Measurements from ENCODE around the gene SNRNP48.
A peak's percentile ranks its signal among the peaks of the same experiment; 100 is the strongest.

The SNRNP48 gene

DNA sequence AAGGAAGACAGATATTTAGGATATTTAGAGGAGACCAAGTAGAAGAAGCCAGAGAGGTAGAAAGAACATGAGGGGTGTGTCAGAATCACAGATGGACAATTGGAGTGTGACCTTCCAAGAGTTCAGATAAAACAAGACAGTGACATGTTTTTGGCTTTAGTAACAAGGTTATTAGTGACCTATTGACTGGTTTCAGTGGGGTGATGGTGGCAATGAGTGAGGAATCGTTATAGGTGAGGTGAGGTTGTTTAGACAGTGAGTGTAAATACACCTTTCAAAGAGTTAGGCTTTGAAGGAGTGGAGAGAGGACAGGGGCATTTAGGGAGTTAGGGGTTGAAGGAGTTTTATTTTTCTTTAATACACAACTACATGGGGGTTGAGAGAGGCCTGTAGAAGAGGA is 3.2 kb downstream of the SNRNP48 start:
- DNase-seq (ENCODE audit: low spot score), result no peak

DNA sequence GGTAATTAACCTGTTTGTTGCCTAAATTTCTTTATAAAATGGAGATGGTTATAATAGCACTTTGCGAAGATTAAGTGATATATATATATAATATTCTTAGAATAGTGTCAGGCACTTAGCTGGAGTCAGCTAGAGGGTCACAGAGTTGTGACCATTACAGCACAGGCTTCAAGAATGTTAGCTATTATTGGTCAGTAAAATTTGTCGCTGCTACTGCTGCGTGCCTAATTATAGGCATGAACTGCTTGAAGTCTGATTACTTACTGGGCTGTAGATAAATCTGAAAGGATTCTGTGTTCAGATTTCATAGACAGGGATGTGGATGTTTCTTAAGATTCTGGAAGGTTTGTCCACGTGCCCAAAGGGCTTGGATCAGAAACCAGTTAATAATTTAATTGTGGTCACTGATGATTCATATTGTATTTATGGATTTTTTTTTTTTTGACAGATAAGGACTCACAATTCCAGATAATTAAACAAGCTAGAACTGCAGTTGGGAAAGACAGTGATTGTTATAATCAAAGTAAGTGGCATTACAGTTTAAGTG is 4.7 kb downstream of the SNRNP48 start:
- DNase-seq (ENCODE audit: low spot score), result no peak

DNA sequence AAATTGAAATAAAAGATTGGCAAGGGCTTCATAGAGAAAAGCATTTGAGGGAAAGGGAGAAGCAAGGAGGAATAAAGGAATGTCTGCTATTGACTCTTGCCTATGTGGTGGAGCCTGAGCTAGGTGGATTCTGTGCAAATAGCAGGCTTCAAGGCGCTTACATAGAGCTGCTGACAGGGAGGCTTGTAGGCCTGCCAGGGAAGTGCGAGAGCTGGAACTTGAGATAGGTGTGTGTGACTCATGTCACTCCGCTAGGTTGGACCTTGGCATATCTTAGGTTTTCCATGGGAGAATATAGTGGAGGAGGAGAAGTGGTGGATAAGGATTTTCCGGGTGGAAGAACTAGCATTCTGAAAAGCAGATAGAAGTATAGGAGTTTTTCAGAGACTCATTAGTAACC is 14.0 kb downstream of the SNRNP48 start:
- no peak for DNase-seq (ENCODE audit: low spot score)

DNA sequence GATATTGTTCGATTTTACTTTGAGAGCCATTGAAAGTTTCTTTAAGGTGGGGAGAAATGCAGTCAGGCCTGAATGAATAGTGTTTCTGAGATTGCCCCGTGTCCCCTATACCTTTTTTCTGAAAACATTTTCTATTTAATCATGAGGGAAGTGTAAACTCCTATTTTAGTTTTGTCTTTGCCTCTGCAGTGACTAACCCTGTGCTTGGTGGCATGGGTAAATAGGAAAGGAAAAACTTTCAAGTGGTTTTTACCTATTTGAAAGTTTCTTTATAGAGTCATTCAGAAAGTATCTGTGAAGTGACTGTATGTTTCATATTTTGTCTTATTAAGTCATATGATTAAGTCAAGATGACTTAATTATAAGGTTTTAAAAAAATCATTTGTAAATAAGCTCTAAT is 14.5 kb downstream of the SNRNP48 start:
- DNase-seq (ENCODE audit: low spot score), result no peak

DNA sequence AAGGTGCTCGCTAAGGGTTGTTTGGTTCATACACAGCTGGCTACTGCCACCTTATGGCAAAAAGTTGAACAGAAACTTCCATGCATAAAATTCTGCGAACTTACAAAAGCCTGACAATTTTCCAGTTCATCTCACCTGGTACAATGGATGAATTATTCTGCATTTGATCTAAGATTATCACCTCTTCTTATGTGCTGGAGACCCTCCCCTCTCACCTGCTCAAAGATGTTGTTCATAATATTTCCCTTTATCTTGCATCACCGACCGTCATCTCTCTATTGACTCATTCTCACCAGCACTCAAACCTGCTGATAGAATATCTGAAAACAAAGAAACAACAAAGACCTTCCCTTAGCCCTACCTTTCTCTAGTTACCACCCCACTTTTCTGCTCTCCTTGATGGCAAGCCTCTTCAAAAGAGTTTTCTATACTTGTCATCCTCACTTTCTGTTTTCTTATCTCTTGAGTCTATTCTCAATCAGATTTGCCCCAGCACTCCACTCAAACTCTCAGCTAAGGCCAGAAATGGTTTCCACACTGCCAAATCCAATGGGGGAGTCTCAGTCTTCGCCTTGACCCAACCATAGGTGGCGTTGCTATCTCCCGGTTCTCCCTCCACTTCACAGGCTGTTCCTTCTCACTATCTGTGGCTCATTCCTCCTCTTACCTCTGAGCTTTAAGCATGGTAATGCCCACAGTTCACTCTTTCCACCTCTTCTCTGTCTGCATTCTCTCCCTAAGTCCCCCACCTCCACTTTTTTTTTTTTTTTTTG is 25.8 kb downstream of the SNRNP48 start:
- peak; percentile 55 for DNase-seq (ENCODE audit: low spot score)

DNA sequence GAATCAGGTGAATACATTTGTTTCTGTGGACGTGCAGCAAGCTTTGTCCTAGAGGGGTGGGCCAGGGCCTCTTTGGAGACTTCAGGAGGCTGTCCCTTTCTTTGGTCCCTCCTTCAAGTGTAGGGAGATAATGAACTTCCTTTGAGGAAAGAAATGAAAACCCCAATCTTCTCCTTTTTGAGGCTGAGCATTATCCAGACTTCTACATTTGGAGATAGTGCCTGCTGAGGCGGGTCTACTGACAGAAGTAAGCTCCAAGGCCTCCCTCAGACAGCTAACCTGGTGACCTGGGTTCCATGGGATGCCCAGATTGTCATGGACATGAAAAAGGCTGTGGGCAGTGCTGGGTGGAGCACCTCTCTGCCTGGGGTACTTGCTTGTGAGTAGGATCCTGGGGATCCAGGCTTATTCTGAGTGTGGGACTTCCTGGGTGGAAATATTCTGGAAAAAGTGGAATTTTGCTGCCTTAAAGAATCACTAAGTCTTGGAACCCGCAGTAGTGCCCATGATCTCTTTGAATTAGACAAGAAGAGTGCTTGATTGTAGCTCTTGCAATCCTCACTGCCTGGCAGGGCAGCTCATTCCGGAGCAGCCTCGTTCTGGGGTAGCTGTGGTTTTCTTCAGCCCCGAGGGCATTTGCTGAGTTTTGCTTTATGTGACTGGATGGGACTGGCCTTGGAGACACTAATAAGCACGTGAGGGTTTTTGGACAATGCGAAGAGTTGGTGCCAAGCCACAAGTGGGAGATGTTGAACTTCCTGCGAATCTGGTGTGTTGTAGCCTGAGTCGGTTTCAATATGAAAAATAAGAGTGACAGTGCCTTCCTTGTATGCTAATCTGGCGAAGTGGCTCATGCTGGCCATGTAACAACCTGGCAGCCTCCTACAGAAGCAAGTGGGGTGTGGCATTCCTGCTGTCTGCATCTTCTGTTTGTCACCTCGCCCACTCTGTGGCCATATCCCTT is 28.1 kb downstream of the SNRNP48 start:
- no peak for DNase-seq (ENCODE audit: low spot score)

DNA sequence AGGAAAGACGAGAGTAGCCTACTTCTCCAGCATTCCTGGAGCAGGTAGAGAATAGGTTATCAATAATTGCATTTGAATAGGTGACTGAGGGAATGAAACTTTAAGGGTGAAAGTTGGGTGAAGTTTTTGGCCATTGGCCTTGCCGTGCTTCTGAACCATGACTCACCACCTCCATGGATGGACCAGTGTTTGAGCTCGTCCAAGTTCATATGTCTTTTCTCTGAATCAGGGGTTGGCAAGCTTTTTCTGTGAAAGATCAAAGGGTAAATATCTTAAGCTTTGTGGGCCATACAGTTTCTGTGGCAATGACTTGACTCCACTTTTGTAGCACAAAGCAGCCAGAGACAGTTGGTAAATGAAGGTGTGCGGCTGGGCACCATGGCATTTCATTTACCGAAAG is 31.8 kb downstream of the SNRNP48 start:
- DNase-seq (ENCODE audit: low spot score), result no peak

DNA sequence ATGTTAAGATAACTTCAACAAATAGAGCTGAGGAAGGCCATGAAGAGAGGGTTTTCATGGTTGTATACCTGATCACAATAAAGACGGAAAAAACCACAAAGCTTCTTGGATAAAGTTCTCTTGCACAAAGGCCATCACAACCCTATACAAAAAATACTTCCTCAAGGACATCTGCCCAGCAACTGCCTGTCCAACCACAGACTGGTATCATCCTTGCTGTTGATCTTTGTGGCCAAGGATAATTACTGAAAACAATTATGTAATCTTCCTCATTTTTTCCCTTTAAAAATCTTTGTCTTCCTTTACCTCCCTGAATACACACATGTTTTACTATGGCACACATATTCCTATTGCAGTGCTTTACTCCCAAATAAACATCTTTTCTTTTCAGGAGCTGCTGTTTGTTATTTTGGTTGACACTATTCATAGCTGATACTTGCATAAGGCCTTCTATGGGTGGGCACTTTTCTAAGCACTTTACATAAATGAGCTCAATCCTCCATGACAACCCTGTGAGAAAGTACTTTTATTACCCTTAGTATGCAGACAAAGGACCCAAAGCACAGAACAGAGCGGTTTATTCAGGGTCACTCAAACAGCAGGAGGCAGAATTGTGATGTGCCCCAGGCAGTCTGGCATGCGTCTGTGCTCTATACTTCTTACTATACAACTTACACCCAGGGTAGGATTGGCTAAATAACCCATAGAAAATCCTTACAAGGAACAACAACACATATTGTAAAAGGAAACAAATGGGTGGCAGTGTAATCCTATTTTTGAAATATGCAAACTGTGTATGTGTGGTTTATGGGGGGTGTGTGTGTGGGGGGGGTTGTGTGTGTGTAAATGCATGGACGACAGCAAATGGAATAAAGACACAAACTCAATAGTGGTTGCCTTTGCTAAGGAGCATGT is 35.1 kb downstream of the SNRNP48 start:
- DNase-seq (ENCODE audit: low spot score), result no peak

DNA sequence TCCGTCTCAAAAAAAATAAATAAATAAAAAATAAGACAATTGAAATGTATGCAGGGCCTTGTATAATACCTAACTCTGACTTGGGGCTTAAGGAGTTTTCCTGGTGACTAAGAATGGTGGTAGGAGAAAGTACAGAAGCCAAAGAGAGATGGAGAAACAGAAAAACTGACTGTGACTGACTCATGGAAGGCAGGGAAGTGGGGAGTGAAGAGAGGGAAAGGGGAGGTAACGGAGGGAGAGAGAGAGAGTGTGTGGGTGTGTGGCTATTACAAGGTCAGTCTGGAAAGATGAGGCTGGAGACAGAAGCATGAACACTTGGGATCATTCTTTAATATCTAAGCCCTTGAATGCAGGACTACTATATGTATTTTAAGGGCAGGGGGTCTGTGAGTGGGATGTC is 38.5 kb downstream of the SNRNP48 start:
- no peak for DNase-seq (ENCODE audit: low spot score)

DNA sequence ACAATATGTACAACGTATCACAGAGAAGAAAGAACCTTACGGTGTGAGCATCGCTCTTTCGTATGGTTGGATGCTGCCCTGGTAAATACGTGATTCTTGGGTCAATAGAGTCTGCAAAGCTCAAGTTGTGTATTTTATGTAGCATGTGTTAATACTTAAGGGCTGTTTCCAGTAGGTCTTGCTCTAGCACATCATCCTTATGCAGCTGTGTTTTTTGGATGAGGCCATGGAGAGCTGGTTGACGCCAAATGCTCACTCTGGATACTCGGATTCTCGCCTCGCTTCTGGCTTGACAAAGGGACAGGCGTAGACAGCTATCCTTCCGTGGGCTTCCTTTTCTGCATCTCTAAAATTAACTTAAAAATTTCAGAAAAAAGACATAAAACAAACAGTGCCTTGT is 38.9 kb downstream of the SNRNP48 start:
- DNase-seq (ENCODE audit: low spot score), result no peak

DNA sequence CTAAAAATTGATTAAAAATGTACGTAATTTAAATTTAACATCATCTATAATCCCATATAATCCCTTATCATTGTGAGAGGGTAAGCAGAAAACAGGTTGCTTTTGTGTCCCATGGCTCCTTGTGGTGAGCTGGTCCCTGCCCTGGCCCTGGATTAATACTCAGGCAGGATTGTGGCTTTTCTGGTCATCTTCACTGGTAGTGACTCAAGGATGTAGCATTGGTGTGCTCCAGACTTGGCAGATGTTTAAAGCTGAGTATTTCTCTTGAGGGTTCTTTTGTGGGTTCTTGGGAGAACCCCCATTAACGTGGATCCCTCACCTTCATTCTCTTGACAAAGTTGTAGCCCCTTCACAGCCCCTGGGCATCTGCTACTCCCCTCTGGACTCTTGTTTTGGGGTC is 39.3 kb downstream of the SNRNP48 start:
- no peak for DNase-seq (ENCODE audit: low spot score)

DNA sequence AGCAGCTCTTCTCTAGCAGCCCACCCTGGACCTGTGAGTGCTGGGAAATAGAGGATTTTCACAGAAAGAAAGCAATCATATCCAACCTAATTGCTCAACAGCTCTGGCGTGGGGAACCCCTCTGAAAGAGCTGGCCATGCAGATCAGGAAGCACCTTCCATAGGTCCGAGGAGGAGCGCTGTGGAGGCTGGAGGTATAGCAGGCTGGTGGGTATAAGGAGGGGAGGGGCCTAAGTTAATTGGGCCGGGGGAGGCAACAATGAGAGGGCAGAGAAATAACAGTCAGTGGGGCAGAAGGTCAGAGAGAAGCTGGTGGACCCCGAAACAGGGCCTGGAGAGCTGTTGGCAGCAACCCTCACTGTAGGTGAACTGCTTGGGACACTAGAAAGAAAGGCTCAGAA is 40.8 kb downstream of the SNRNP48 start:
- DNase-seq (ENCODE audit: low spot score), result no peak

DNA sequence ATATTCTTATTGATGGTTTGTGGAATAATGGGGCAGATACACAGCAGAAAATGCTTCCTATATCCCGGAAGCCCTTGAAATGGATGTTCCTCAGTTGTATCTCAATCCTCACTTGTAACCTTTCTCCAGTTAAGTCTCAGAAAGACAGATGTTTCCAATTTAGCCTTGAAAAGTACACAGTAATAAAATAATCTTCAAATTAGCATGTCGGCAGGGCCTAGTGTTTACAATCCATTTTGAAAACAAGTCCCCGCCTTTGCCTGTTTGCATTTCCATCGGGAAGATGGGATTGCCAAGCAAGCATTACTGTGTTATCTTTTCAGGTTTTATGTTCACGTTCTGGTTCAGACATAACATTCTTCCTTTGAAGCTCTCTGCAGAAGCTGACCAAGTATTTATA is 41.5 kb downstream of the SNRNP48 start:
- no peak for DNase-seq (ENCODE audit: low spot score)

DNA sequence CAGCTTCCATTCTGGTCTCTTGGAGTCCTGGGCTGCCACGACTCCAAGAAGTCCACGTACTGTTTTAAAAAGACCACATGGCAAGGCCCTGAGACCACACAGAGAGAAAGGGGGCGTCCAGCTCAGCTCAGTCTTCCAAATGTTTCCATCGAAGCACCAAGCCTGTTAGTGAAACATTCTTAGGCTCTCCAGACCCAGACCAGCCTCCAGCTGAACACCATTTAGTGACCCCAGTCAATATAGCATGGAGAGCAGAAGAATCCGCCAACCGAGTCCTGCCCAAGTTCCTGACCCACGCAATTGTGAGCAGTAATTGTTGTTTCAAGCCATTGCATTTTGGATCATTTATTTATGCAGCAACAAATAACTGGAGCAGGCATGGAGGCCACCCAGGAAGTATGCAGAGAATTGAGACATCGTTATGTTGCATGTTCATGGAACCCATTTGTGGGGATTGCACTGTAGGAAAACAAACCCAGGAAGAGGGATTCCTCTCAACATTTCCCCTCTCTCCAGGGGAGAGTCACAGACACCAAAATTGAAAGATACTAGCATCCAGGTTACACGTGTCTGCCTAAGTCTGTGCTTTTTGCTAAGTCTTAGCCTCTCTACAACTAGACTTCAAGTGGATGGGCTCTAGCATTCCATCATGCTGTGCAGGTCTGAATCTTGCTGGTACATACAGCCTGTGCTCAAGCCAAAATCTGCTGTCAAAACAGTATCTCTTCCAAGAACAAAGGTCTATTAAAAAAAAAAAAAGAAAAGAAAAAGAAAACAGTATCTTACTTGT is 42.7 kb downstream of the SNRNP48 start:
- DNase-seq (ENCODE audit: low spot score), result no peak

DNA sequence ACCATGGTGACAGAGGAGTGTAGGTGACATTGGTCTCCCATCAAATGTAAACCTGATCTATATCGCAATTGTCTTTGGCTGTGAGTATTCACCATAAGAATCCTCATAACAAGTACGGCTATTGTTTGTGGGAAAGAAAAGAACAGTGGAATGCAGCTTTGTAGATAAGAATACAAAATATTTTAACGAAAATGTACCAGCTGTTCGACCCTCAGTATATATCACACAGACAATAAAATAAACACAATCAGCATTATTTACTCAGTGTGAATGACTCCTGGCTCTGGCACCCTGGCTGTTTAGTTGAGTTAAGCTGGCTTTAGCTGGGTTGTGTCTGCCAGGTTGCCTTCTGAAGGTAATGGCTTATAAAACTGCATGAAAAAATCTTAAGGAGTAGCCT is 43.4 kb downstream of the SNRNP48 start:
- DNase-seq (ENCODE audit: low spot score), result no peak

DNA sequence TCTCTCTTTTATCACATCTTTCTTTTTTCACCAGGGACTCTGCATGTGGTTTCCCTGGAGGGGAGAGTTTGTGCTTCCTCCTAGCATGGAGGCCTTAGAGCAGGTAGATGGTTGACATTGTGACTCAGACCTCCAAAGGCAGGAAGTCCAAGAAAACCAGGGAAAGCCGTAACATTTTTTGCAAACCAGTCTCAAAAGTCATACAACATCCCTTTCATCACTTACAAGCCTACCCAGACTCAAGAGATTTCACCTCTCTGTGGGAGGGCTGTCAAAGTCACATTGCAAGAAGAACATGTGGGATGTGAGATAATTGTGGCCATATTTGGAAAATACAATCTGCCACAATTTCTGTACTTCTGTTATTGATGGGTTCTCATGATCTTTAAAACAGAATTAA is 46.2 kb downstream of the SNRNP48 start:
- DNase-seq (ENCODE audit: low spot score), result no peak

DNA sequence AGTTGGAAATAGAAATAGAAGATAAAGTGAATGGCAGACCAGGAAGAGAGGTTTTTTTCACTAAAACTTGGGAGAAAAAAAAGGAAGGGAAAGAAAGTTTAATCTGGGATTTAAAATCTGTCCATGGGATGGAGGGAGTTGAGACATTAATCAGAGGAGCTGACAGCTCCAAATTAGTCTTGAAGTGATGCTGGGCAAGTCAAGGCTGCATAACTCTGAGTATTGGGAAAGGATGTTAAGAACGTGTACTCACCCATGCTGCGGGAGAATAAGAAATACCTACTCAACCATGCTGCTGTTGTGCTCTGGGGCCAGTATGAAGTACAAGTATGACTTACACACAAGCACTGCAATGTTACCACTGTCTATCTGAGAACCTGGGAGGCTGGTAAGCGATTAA is 47.5 kb downstream of the SNRNP48 start:
- no peak for DNase-seq (ENCODE audit: low spot score)

DNA sequence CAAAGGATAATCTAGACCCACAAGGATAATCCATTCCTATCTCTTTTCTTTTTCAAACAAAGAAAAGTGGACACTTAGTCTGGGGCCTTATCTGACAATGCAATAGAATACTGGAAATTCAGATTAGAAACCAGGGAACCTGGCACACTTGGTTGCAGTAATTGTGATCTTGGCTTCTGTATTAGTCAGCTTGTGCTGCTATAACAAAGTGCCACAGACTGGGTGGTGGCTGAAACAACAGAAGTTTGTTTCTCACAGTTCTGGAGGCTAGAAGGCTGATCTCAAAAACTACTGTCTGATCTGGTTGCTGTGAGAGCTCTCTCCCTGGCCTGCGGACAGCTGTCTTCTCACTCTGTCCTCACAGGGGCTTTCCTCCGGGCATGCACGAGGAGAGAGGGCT is 49.4 kb downstream of the SNRNP48 start:
- no peak for DNase-seq (ENCODE audit: low spot score)

DNA sequence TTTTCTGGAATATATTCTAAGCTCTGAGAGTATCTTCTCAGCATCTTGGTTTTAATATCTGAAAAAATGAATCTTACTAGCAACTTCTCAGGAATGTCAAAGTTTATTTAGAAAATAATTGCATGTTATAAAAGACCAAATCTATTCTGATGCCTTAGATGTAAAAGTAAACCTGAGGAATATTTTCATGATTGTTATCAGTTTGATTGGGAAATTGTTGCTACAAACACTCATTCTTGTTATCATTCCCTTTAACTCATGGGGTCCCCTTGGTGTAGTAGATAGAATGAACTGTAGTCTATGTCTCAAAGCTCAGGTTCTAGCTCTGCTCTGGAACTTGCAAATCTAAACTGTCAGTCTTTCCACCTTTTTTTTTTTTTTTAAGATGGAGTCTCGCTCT is 50.0 kb downstream of the SNRNP48 start:
- no peak for DNase-seq (ENCODE audit: low spot score)

DNA sequence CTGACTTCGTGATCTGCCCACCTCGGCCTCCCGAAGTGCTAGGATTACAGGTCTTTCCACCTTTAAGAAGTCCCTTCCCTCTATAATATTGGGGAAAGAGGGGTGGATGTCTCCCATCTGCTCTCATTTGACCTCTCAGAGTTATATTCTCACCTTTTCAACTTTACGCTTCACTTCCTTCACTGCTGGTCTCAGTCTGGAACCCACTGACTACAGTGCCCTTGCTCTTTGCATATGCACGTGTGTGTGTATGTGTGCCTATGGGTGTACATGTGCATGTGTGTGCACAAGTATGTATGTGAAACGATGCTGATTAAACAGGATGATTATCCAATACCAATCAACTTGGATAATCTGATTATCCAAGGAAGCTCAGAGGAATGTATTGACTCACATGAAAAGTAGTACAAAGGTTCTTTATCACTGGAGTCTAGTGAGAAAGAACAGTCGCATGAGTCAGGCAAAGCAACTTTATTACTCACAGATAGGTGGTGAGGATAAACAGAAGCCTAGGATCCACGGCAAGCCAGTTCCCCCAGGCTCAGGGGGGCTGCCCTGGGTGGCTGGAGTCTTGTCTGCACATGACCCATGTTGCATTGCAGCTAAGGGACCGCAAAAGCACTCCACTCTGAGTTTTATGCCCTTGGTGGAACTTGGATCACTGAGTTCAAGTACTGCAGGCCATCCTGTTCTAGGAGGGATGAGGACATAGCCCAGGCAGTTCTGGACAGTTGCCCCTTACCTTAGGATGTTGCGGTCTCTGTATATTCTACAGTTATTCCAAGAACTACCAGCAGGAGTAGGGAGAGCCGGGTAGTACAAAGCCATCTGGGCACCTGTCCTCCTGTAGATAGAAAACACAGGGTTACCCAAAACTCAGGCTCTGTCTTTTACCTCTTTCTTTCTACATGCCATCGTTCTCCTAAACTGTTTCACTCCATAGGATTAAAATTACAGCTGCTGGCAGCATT is 50.9 kb downstream of the SNRNP48 start:
- DNase-seq (ENCODE audit: low spot score), result peak; percentile 51

All from LoVo (cell line).